Activated naive CD8-positive, alpha-beta T cell (primary cell): Measurements from ENCODE around the gene EIF3J.
A peak's percentile ranks its signal among the peaks of the same experiment; 100 is the strongest.
"Not testable (repeated sequence)": the region's sequence is repeated elsewhere in the genome, so short reads cannot be mapped to it uniquely, and the experiment has no call there.

ENCODE experiments used
- H3K27ac Mint-ChIP-seq: one replicate; pipeline ENCODE4 v1.8.0; 2021; ENCODE audit warnings: mixed read lengths
- H3K27me3 Mint-ChIP-seq: one replicate; pipeline ENCODE4 v1.8.0; 2021; ENCODE audit warnings: mixed read lengths
- H3K36me3 Mint-ChIP-seq: one replicate; pipeline ENCODE4 v1.8.0; 2021; ENCODE audit warnings: mixed read lengths
- H3K4me1 Mint-ChIP-seq: one replicate; pipeline ENCODE4 v1.8.0; 2021; ENCODE audit warnings: low read depth, mixed read lengths
- H3K4me3 Mint-ChIP-seq: one replicate; pipeline ENCODE4 v1.8.0; 2021; ENCODE audit warnings: mild to moderate bottlenecking, mixed read lengths
- H3K9me3 Mint-ChIP-seq: one replicate; pipeline ENCODE4 v1.8.0; 2021; ENCODE audit warnings: low read depth, mixed read lengths

EIF3J gene

DNA sequence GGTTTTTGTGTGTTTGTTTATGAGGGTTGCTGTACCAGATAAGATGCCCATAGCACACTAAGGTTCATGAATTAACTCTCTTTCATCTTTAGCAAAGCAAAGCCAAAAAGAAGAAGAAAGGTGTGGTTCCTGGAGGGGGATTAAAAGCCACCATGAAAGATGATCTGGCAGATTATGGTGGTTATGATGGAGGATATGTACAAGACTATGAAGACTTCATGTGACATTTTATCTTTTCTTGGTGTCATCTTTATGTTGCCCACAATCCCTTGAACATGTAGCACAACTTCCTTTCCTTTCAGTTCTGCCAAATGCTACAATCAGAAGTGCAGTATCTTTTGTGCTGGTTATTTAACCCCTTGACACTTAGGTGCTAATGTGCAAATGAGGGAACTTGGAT, 24.0 kb downstream of the EIF3J start:
- H3K9me3 Mint-ChIP-seq, H3K27me3 Mint-ChIP-seq, H3K4me3 Mint-ChIP-seq: not testable (repeated sequence)
- Mint-ChIP-seq H3K36me3 (peaks cover 18% of the 10 kb centered on the region), H3K27ac (peak overlapping the region; percentile 78), H3K4me1 (peaks cover 33% of the 10 kb centered on the region)

DNA sequence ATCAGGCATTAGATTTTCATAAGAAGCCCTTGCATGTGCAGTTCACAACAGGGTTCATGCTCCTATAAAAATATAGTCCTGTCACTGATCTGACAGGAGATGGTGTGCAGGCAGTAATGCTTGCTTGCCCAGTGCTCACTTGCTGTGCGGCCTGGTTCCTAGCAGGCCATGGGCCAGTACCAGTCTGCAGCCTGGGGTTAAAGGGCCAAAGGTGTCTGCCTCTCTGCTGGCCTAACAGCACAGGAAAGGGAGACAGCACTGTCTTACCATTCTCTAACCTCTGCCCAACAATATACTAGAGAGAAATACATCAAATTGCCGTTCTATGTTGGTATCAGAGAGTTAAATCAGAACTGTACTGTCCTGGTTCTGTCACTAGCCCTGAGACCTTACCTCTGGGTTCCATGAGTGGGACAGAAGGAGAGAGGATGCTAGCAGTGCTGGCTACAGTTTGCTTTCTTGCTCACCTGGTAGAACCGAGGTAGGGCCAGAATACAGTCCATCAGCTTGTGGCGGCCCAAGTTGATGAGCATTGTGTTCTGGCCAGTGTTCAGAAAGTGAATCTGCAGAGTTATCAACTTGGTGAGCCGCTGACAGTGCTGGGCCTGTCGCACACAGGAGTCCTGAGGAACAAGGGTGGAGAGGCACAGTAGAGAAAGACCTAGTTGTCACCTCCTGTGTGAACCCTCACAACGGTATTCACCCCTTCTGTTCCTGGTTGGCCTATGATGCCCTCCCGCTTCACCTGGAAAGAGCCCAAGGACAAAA, 28.6 kb downstream of the EIF3J start:
- Mint-ChIP-seq H3K4me3 (no peak overlapping the region), H3K27ac (no peak overlapping the region), H3K27me3 (no peaks in the 10 kb centered on the region), H3K4me1 (peaks cover 10% of the 10 kb centered on the region), H3K36me3 (peaks cover 15% of the 10 kb centered on the region), H3K9me3 (no peaks in the 10 kb centered on the region)

DNA sequence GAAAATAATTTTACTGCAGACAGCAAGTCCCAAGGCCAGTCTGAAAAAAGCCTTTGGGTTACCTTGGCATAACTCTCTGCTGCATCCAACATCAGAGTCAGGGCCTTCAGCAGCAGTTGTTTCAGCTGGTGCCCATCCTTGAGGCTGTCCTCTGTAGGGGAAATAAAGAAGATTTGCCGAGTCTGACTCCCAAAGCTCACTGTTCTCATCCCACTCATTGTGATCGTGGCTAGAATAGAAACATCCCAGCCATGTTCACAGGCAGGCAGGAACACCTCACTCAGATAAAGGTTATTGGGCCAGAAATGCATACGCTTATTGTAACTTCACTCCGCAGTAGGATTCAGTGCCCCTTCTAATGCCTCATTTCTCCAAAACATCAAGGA, 29.2 kb downstream of the EIF3J start:
- Mint-ChIP-seq H3K27ac (no peak overlapping the region), H3K27me3 (no peaks in the 10 kb centered on the region), H3K4me3 (no peak overlapping the region), H3K4me1 (peaks cover 4% of the 10 kb centered on the region), H3K9me3 (no peaks in the 10 kb centered on the region), H3K36me3 (peaks cover 15% of the 10 kb centered on the region)

DNA sequence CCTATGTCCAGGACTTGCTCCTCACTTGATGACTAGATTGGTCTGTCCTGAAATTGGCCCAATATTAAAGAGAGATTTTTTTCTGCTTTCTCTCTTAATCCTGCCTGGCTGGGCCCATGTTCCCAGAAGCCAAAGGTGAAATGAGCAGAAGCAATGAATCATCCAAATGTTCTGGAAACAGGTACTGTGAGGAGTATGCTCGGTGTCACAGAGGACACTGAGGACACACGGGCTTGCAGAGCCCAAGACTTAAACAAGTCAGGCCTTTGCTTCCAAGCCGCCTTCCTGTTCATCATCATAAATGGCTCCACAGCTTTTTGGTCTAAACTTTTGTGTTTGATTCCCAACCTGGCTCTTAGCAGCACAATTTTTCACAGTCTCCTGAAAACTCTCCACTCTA, 31.4 kb downstream of the EIF3J start:
- Mint-ChIP-seq H3K27ac (no peak overlapping the region), H3K27me3 (no peaks in the 10 kb centered on the region), H3K36me3 (peaks cover 15% of the 10 kb centered on the region), H3K4me3 (no peak overlapping the region), H3K4me1 (no peaks in the 10 kb centered on the region), H3K9me3 (no peaks in the 10 kb centered on the region)

DNA sequence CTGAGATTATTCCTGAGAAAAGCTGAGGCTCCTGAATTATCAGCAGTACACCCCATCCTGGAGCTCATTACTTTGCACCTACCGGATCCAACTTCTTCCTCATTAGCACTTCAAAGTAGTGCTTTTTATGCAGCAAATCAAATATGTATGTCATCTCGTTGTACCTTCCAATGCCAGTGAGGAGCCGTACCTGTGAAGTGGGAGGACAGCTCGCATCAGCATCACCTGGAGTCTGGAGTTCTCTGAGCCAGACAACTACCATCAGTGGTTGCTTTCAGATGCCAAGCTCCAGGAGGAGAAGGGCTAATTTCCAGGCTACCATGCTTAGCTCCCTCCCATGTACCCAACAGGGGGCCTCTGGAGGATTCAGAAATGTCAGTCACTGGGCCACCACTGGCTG, 32.4 kb downstream of the EIF3J start:
- H3K27me3 Mint-ChIP-seq = no peaks in the 10 kb centered on the region
- H3K4me1 Mint-ChIP-seq = no peaks in the 10 kb centered on the region
- H3K36me3 Mint-ChIP-seq = peaks cover 14% of the 10 kb centered on the region
- H3K4me3 Mint-ChIP-seq = no peak overlapping the region
- H3K27ac Mint-ChIP-seq = no peak overlapping the region
- H3K9me3 Mint-ChIP-seq = no peaks in the 10 kb centered on the region

DNA sequence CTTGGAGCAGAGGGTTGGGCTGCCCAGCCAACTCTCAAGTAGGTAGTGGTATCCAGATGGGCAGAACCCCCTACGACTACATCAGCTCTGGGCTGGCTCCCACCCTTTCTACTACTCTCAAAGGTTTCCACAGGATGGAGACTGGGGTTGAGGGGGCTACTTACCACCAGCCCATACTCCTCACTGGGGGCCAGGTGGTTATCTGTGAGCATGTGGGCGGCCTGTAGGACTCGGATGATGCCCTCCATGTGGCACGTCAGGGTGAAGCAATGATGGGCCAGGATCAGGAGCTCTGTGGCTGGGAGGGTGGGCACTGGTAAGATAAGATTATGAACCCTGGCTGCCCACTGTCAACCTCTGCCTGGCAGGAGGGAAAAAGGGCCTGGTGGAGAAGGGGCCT, 33.4 kb downstream of the EIF3J start:
- Mint-ChIP-seq H3K27ac (peak overlapping the region; percentile 66), H3K4me3 (no peak overlapping the region), H3K9me3 (no peaks in the 10 kb centered on the region), H3K36me3 (peaks cover 7% of the 10 kb centered on the region), H3K4me1 (no peaks in the 10 kb centered on the region), H3K27me3 (no peaks in the 10 kb centered on the region)

DNA sequence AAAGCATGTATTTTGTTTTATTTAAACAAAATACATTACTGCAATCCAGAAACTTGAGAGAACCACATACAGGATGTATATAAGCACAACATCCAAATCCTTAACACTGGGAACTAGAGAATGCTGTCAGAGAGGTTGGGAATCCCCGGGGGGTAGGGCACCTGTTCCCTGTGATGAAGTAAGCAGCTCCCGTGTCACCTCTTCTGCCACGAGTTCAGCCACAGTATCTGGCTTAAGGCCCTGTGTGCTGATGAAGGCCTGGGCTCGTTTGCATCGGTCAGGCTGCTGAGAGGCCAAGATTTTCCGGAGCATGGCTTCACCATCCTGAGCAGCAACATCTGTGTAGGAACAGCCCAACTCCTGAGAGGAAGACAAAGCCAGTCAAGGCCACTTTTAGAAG, 36.4 kb downstream of the EIF3J start:
- no peaks in the 10 kb centered on the region for H3K27me3 Mint-ChIP-seq
- H3K27ac Mint-ChIP-seq = no peak overlapping the region
- H3K4me3 Mint-ChIP-seq = no peak overlapping the region
- no peaks in the 10 kb centered on the region for H3K36me3 Mint-ChIP-seq
- H3K9me3 Mint-ChIP-seq = no peaks in the 10 kb centered on the region
- peaks cover 3% of the 10 kb centered on the region for H3K4me1 Mint-ChIP-seq

DNA sequence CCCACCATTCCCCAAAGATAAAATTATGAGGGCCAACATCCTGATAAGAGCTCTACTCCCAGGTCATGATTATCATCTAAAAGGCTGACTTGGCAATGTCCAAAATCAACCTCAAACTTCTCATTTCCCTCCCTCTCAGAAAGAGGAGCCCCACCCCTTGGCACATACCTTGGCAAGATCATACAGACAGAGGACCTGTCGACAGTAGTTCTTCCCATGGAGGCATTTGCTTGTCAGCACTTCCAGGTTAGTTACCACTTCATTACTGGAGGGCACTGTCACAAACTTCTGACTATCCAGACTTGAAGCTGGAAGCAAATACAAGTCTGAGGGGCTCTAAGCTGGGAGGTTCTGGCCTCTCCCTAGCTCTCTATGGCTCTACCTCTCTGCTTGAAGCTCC, 37.8 kb downstream of the EIF3J start:
- Mint-ChIP-seq H3K4me3 (no peak overlapping the region), H3K27me3 (no peaks in the 10 kb centered on the region), H3K36me3 (no peaks in the 10 kb centered on the region), H3K27ac (no peak overlapping the region), H3K9me3 (no peaks in the 10 kb centered on the region), H3K4me1 (peaks cover 6% of the 10 kb centered on the region)

DNA sequence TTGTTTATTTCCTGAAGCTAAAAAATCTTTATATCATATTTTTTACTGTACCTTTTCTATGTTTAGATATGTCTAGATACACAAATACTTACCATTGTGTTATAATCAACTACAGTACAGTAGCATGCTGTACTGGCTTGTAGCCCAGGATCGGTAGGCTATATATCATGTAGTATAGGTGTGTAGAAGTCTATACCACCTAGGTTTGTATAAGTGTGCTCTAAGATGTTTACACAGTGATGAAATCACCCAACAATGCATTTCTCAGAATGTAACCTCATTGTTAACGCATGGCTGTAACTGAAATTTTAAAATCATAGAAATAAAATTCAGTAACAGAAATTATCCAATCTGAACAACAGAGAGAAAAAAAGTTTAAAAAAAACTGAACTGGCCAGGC, 43.2 kb downstream of the EIF3J start:
- Mint-ChIP-seq H3K9me3 (no peaks in the 10 kb centered on the region), H3K27me3 (no peaks in the 10 kb centered on the region), H3K4me3 (no peak overlapping the region), H3K27ac (no peak overlapping the region), H3K36me3 (peaks cover 11% of the 10 kb centered on the region), H3K4me1 (peaks cover 21% of the 10 kb centered on the region)

DNA sequence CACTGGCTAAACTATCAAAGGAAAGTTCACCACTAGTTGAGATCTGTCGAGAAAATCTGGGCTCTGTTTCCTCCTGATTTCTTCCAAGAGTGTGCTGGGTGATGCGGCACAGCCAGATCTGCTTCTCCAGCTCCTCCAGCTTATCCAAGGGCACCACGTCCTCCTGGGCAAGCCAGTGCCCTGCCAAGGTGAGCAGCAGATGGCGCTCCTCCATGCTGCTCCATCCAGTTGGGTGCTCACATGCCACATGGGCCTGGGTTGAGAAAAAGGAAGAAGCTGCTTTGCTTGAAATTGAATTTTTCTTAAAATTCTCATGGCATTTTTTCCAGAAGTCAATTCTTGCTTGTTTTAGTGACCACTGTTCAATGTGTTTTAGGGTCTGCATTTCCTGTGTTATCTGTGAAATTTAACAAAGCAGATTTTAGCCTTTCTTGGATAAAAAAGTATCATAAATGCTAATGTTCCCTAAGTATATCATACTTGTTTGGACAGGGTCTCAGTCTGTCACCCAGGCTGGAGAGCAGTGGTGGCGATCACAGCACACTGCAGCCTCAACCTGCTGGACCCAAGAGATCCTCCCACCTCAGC, 47.3 kb downstream of the EIF3J start:
- Mint-ChIP-seq H3K27me3 (no peaks in the 10 kb centered on the region), H3K4me3 (no peak overlapping the region), H3K9me3 (no peaks in the 10 kb centered on the region), H3K27ac (peak overlapping the region; percentile 72), H3K36me3 (peaks cover 13% of the 10 kb centered on the region), H3K4me1 (peaks cover 15% of the 10 kb centered on the region)

DNA sequence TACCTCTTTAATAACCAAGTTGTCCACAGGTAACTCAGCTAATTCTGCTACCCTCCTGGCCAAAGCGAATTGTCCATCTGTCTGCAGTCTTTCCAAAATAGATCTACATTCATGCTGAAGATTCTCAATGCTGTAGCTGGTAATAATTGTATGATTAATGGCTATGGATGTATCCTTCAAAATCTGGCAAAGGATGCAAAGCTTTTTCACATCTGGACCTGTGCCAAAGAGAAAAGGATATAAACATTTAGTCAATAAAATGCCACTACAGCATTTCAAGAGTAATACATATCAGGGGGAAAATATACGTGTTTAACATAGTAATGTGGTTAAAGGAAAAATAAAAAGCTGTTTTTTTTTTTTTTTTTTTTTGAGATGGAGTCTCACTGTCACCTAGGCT, 48.7 kb downstream of the EIF3J start:
- Mint-ChIP-seq H3K36me3 (peaks cover 13% of the 10 kb centered on the region), H3K27me3 (no peaks in the 10 kb centered on the region), H3K9me3 (no peaks in the 10 kb centered on the region), H3K4me3 (no peak overlapping the region), H3K4me1 (peaks cover 15% of the 10 kb centered on the region), H3K27ac (no peak overlapping the region)

DNA sequence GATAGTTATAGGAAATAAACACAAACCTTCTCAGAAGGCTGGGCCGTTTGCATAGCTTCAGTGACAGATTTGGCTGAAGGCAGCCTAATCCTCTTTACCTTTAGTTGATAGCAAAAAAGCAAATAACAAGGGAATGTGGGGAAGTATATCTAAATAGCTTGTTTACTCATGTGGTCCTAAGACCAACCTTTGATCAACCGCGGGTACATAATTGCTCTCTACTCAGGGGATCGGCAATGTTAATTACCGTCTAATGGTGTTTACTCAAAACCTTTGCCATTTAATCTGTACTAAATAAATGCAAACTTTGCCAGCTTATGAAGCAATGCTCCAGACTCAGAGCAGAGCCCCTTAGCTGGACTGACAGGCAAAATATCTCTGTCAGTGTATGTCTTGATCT, 51.6 kb downstream of the EIF3J start:
- no peaks in the 10 kb centered on the region for H3K9me3 Mint-ChIP-seq
- no peak overlapping the region for H3K4me3 Mint-ChIP-seq
- peaks cover 8% of the 10 kb centered on the region for H3K36me3 Mint-ChIP-seq
- peaks cover 10% of the 10 kb centered on the region for H3K4me1 Mint-ChIP-seq
- no peak overlapping the region for H3K27ac Mint-ChIP-seq
- no peaks in the 10 kb centered on the region for H3K27me3 Mint-ChIP-seq

DNA sequence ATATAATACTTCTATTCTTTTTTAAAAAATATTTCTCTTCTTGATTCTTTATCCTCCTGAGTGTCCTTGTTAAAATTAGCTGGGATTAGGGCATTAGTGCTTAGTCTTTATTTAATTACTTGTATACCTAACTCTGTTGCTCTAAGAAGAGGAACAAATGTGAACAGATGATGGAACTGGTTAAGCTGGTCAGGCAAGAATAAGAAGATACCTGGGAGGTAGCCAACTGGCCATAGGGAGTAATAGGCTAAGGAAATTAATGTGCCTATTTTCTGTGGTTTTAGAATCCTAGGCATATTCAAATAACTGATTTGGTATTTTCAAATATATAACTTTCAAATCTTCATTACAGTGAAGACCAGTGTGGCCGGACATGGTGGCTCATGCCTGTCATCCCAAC, 54.4 kb downstream of the EIF3J start:
- Mint-ChIP-seq H3K27me3 (no peaks in the 10 kb centered on the region), H3K36me3 (no peaks in the 10 kb centered on the region), H3K4me1 (peaks cover 13% of the 10 kb centered on the region), H3K9me3 (no peaks in the 10 kb centered on the region), H3K4me3 (no peak overlapping the region), H3K27ac (no peak overlapping the region)

DNA sequence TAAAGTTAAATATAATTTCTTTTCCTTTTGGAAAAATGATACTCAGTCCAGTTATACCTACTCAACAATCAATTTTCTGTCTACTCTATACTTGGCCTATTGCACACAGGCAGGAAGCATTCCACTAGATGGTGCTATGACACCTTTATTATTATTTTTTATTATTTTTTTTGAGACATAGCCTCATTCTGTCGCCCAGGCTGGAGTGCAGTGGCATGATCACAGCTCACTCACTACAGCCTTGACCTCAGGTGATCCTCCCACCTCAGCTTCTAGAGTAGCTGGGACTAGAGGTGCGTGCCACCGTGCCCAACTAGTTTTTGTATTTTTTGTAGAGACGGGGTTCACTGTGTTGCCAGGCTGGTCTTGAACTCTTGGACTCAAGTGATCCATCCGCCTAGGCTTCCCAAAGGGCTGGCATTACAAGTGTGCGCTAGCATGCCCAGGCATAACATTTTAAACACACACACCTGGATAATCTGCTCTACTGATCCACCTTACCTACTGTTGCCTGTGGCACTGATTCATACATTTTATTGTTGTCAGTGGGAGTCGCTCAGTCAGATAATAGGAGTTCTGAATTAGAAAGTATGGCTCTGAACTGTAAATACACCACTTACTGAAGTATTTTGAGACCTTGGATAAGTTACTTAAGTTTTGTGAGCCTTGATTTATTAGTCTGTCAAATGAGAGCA, 56.2 kb downstream of the EIF3J start:
- H3K27ac Mint-ChIP-seq = no peak overlapping the region
- H3K4me1 Mint-ChIP-seq = peaks cover 24% of the 10 kb centered on the region

DNA sequence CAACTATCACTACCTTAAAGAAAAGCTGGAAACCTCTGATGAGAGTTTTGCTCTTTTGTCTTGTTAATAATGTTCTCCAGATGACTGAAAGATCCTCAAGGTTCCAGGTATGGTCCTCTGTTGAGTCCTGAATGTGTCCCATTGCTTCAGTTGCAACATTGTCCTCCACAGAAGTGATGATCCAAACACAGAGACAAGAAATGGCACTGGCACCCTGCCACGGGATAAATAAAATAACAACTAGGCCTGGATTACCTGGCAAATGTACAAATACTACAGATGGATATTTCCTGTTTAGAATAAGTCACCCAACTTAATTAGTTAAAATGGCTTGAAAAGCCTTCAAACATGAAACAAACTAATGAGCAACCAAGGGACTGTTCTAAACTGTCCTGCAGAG, 58.3 kb downstream of the EIF3J start:
- H3K9me3 Mint-ChIP-seq = no peaks in the 10 kb centered on the region
- no peak overlapping the region for H3K4me3 Mint-ChIP-seq
- H3K4me1 Mint-ChIP-seq = peaks cover 33% of the 10 kb centered on the region
- H3K36me3 Mint-ChIP-seq = peaks cover 3% of the 10 kb centered on the region
- no peaks in the 10 kb centered on the region for H3K27me3 Mint-ChIP-seq
- peak overlapping the region; percentile 89 for H3K27ac Mint-ChIP-seq

More for the DNA sequence above, 56.2 kb downstream of the EIF3J start:
- Mint-ChIP-seq H3K27me3 (no peaks in the 10 kb centered on the region), H3K4me3 (no peak overlapping the region), H3K36me3 (no peaks in the 10 kb centered on the region), H3K9me3 (no peaks in the 10 kb centered on the region)
